Endometrial microvascular endothelial cells (primary cell): ENCODE results near the gene LPAR1. TPM values are rescaled to one million over a fixed set of nuclear protein-coding genes. Genes with fewer than 3 reads are reported as not detected.

ENCODE experiments used
- in situ Hi-C: cut with HindIII; loops from 2 replicates; pipeline ENCODE4 v1.10.0; 2017; ENCODE audit warnings: low sequenced_read_pairs, low pct_unique_long_range_greater_than_20kb; ENCODE audit errors: inconsistent ontology term
- total RNA-seq: library from RNA; depleted of rRNA; stranded (reverse); fragments of >200 nt; gene quantifications from one replicate; pipeline ENCODE4 v1.2.3, GENCODE V29; 2015; ENCODE audit errors: inconsistent ontology term

LPAR1 gene
- total RNA-seq, 1 donor from 2014 or later, result 0.09 TPM

- in situ Hi-C loops, result no loop called here
These were observed 1.1 kb upstream of the LPAR1 start for GRCh38 chr9:111039231-111039906.

GRCh38 chr9:111037708-111038330 lies 451 bp downstream of the LPAR1 start:
- in situ Hi-C loops, result no loop called here

GRCh38 chr9:111037356-111037707 lies 938 bp downstream of the LPAR1 start:
- in situ Hi-C loops, result no loop called here

- in situ Hi-C loops, result no loop called here
These were observed 1.3 kb downstream of the LPAR1 start for GRCh38 chr9:111036946-111037345.

- in situ Hi-C loops, result no loop called here
These were observed 1.9 kb downstream of the LPAR1 start for GRCh38 chr9:111036429-111036789.

GRCh38 chr9:111035543-111036428 lies 2.5 kb downstream of the LPAR1 start:
- in situ Hi-C loops, result no loop called here

- in situ Hi-C loops, result no loop called here
These were observed 3.3 kb downstream of the LPAR1 start for GRCh38 chr9:111034898-111035539.

- in situ Hi-C loops, result no loop called here
These were observed 3.9 kb downstream of the LPAR1 start for GRCh38 chr9:111034170-111034897.

- in situ Hi-C loops, result no loop called here
These were observed 7.8 kb downstream of the LPAR1 start for GRCh38 chr9:111030492-111030891.

GRCh38 chr9:111029260-111029659 lies 9.0 kb downstream of the LPAR1 start:
- in situ Hi-C loops, result no loop called here

- in situ Hi-C loops, result no loop called here
These were observed 10.5 kb downstream of the LPAR1 start for GRCh38 chr9:111027798-111028197.

- in situ Hi-C loops, result no loop called here
These were observed 15.1 kb downstream of the LPAR1 start for GRCh38 chr9:111023128-111023527.

- in situ Hi-C loops, result no loop called here
These were observed 17.7 kb downstream of the LPAR1 start for GRCh38 chr9:111020594-111020993.

- in situ Hi-C loops, result no loop called here
These were observed 21.7 kb downstream of the LPAR1 start for GRCh38 chr9:111016426-111017045.

GRCh38 chr9:111016016-111016415 lies 22.3 kb downstream of the LPAR1 start:
- in situ Hi-C loops, result no loop called here

- in situ Hi-C loops, result no loop called here
These were observed 24.6 kb downstream of the LPAR1 start for GRCh38 chr9:111013707-111014106.

GRCh38 chr9:111013250-111013649 lies 25.0 kb downstream of the LPAR1 start:
- in situ Hi-C loops, result no loop called here
